B cell (primary cell): ENCODE data around the gene GPX3. TPM values are rescaled to one million over a fixed set of nuclear protein-coding genes. Genes with fewer than 3 reads are reported as not detected.

Source experiments
- ATAC-seq: fragments of 200-7000 bp; cut with Tn5 transposase; one replicate; pipeline ENCODE4 v1.10.0; 2021; ENCODE audit warnings: low read depth, mild to moderate bottlenecking, moderate number of reproducible peaks, moderate library complexity
- CTCF ChIA-PET: fragments of 350-600 bp; sonication (Branson Sonifier 250); formaldehyde crosslinking; loops from one replicate; lab custom pipeline; 2021; ENCODE audit warnings: antibody characterized with exemption, inconsistent platforms; lab: Charles Lee
- POLR2A ChIA-PET: fragments of 350-600 bp; sonication (Branson Sonifier 250); formaldehyde crosslinking; loops from one replicate; lab custom pipeline; 2021; ENCODE audit warnings: antibody characterized with exemption; lab: Charles Lee
- DNase-seq: peaks from one replicate; pipeline ENCODE4 v3.0.0; 2013
- H2AFZ ChIP-seq: 2 replicates; pipeline ENCODE4 v1.6.1; 2012; ENCODE audit warnings: mild to moderate bottlenecking, low read depth, low read length; ENCODE audit not compliant: insufficient read depth, poor library complexity, severe bottlenecking
- H3K27ac ChIP-seq, 2 donors: 1 replicate in 1 of 2; 2 replicates in 1 of 2; pipeline ENCODE4 v1.5.1; 2012 to 2013; ENCODE audit warnings: low read length in 2 of 2, mild to moderate bottlenecking in 2 of 2, moderate library complexity in 1 of 2
- H3K27me3 ChIP-seq, 4 experiments: fragments of 200-600 bp in 1 of 4; sonication (generic) in 1 of 4; replicated peaks in 1 of 4; 1 replicate in 2 of 4; 2 replicates in 2 of 4; pipeline versions ENCODE4 v1.6.1 to v1.7.0; 2013 to 2016; ENCODE audit warnings: low read length in 3 of 4, mild to moderate bottlenecking in 2 of 4, mixed read lengths in 1 of 4, moderate library complexity in 1 of 4; ENCODE audit not compliant: insufficient read depth in 4 of 4, control insufficient read depth in 3 of 4; ENCODE audit errors: control extremely low read depth in 1 of 4
- H3K36me3 ChIP-seq, 2 experiments: replicated peaks in 1 of 2; 1 replicate in 1 of 2; 2 replicates in 1 of 2; pipeline versions ENCODE4 v1.6.1 to v1.7.1; 2013; ENCODE audit warnings: low read length in 1 of 2; ENCODE audit not compliant: insufficient read depth in 2 of 2, control insufficient read depth in 1 of 2; ENCODE audit errors: control extremely low read depth in 1 of 2, extremely low read depth in 1 of 2
- H3K4me1 ChIP-seq, 2 donors: fragments of 200-600 bp in 1 of 2; sonication (generic) in 1 of 2; 1 replicate in 1 of 2; 2 replicates in 1 of 2; pipeline versions ENCODE4 v1.5.1 to v1.6.1; 2013 to 2017; ENCODE audit warnings: low read length in 2 of 2; ENCODE audit not compliant: control insufficient read depth in 2 of 2, insufficient read depth in 2 of 2
- H3K4me2 ChIP-seq: replicated peaks from 2 replicates; pipeline ENCODE3; 2012; ENCODE audit warnings: mild to moderate bottlenecking, low read depth, low read length; ENCODE audit not compliant: poor library complexity, severe bottlenecking
- H3K4me3 ChIP-seq, 5 experiments: fragments of 200-600 bp in 1 of 5; sonication (generic) in 1 of 5; 1 replicate in 3 of 5; 2 replicates in 2 of 5; pipeline versions ENCODE4 v1.5.1 to v1.7.0; 2011 to 2016; ENCODE audit warnings: low read length in 4 of 5, mild to moderate bottlenecking in 4 of 5, low read depth in 2 of 5, control low read depth in 1 of 5, moderate library complexity in 1 of 5; ENCODE audit not compliant: insufficient read depth in 1 of 5; ENCODE audit errors: control extremely low read depth in 1 of 5, extremely low read depth in 1 of 5
- H3K79me2 ChIP-seq: fragments of 200-600 bp; sonication (generic); one replicate; pipeline ENCODE4 v1.6.0; 2016; ENCODE audit warnings: low read length; ENCODE audit not compliant: control insufficient read depth, insufficient read depth
- H3K9ac ChIP-seq: fragments of 200-600 bp; sonication (generic); 2 replicates; pipeline ENCODE4 v1.6.1; 2017; ENCODE audit warnings: mild to moderate bottlenecking, low read length, moderate library complexity
- H3K9me3 ChIP-seq, 3 donors: one replicate each; pipeline versions ENCODE4 v1.6.1 to v1.7.1; 2013; ENCODE audit warnings: low read length in 2 of 3; ENCODE audit not compliant: control insufficient read depth in 2 of 3, insufficient read depth in 1 of 3; ENCODE audit errors: control extremely low read depth in 1 of 3
- H4K20me1 ChIP-seq: 2 replicates; pipeline ENCODE4 v1.6.0; 2012; ENCODE audit warnings: mild to moderate bottlenecking, low read length; ENCODE audit not compliant: insufficient read depth, control insufficient read depth, poor library complexity, severe bottlenecking
- H3K27ac Mint-ChIP-seq: one replicate; pipeline ENCODE4 v1.8.0; 2021; ENCODE audit warnings: mixed read lengths
- H3K27me3 Mint-ChIP-seq: one replicate; pipeline ENCODE4 v1.8.0; 2021; ENCODE audit warnings: mixed read lengths
- H3K4me1 Mint-ChIP-seq: one replicate; pipeline ENCODE4 v1.8.0; 2021; ENCODE audit warnings: mixed read lengths
- H3K4me3 Mint-ChIP-seq: one replicate; pipeline ENCODE4 v1.8.0; 2021; ENCODE audit warnings: mixed read lengths
- H3K9me3 Mint-ChIP-seq: one replicate; pipeline ENCODE4 v1.8.0; 2022; ENCODE audit warnings: mixed read lengths; ENCODE audit not compliant: insufficient read depth
- CTCF ChIP-seq: fragments of 200-600 bp; IDR thresholded peaks from one replicate; pipeline ENCODE4 v1.8.0; 2022; ENCODE audit warnings: antibody characterized with exemption, mild to moderate bottlenecking
- EZH2 ChIP-seq: IDR thresholded peaks from 2 replicates; pipeline ENCODE4 v1.6.1; 2012; ENCODE audit warnings: borderline replicate concordance, low read depth, mild to moderate bottlenecking, moderate library complexity, low read length; ENCODE audit not compliant: insufficient read depth, poor library complexity, severe bottlenecking
- WGBS: methylation state at CpG from one replicate; pipeline ENCODE4 v1.1.5; 2013; ENCODE audit warnings: missing lambda C conversion rate; ENCODE audit not compliant: insufficient coverage; 5-methylcytosine and 5-hydroxymethylcytosine counted together
- intact Hi-C: fragments of 100-400 bp; cut with micrococcal nuclease; formaldehyde crosslinking; loops from one replicate; pipeline ENCODE4 v1.10.0; 2022
- polyA plus RNA-seq: library from polyadenylated mRNA; depleted of rRNA; stranded (reverse); fragments of >200 nt; gene quantifications from 2 replicates; pipeline ENCODE4 v1.2.3, GENCODE V29; 2012
- total RNA-seq, 2 donors: library from RNA; stranded (reverse); fragments of 120-200 nt in 1 of 2; gene quantifications; 1 replicate in 1 of 2; 2 replicates in 1 of 2; pipeline versions ENCODE4 v1.2.3 to v1.2.4, GENCODE V29; 2013 to 2022

The GPX3 gene
- total and polyA plus RNA-seq, 2 donors (not counting 1 experiment from before 2014, with no cell fraction given): not detected

GRCh38 chr5:151034422-151035379, 14.3 kb downstream of the GPX3 start:
- CTCF ChIA-PET: interaction anchor here (0.9 to 3.0 kb wide), 3 partner anchors 13 to 80 kb away, joined by 3 to 12 read pairs (median 8); no protein-coding TSS in a partner anchor
- TF ChIP-seq CTCF (no peak), EZH2 (no peak)
- Histone ChIP-seq H3K4me1 (no peaks in the 10 kb centered on the region), H3K27ac (no peak overlapping the region), H3K79me2 (no peaks in the 10 kb centered on the region), H3K27me3 (no peaks in the 10 kb centered on the region), H4K20me1 (peaks cover 72% of the 10 kb centered on the region), H3K36me3 (peaks cover 3 to 98% of the 10 kb centered on the region in 2 experiments), H3K4me2 (no peak overlapping the region), H2AFZ (no peak overlapping the region), H3K4me3 (no peak overlapping the region), H3K9ac (no peak overlapping the region), H3K9me3 (no peaks in the 10 kb centered on the region)
- Mint-ChIP-seq H3K27ac (peak overlapping the region; percentile 37), H3K9me3 (no peaks in the 10 kb centered on the region), H3K27me3 (no peaks in the 10 kb centered on the region), H3K4me3 (no peak overlapping the region), H3K4me1 (no peaks in the 10 kb centered on the region)
- no peak for ATAC-seq
- intact Hi-C loops: no loop called here
- 97% methylated on average over 17 of the region's 19 CpGs for WGBS
- DNase-seq: no peak
- POLR2A ChIA-PET: no interaction called here

GRCh38 chr5:151036556-151036955, 16.2 kb downstream of the GPX3 start:
- ATAC-seq (no peak), DNase-seq (no peak)
- Histone ChIP-seq H3K36me3 (peaks cover 3 to 97% of the 10 kb centered on the region in 2 experiments), H2AFZ (no peak overlapping the region), H4K20me1 (peaks cover 79% of the 10 kb centered on the region), H3K9ac (no peak overlapping the region), H3K27ac (no peak overlapping the region), H3K27me3 (no peaks in the 10 kb centered on the region), H3K4me2 (no peak overlapping the region), H3K4me1 (no peaks in the 10 kb centered on the region), H3K9me3 (no peaks in the 10 kb centered on the region), H3K79me2 (no peaks in the 10 kb centered on the region), H3K4me3 (no peak overlapping the region)
- H3K4me1 Mint-ChIP-seq: no peaks in the 10 kb centered on the region
- no peak for TF ChIP-seq EZH2
- TF ChIP-seq CTCF: no peak
- ChIA-PET POLR2A (no interaction called here), CTCF (interaction anchor here (1.3 to 3.0 kb wide), 3 partner anchors 11 to 79 kb away, joined by 3 to 12 read pairs (median 8); no protein-coding TSS in a partner anchor)
- intact Hi-C loops: no loop called here
- WGBS: 100% methylated on average over 3 of the region's 6 CpGs
- H3K4me3 Mint-ChIP-seq: no peak overlapping the region
- no peaks in the 10 kb centered on the region for H3K9me3 Mint-ChIP-seq
- no peak overlapping the region for H3K27ac Mint-ChIP-seq
- H3K27me3 Mint-ChIP-seq: no peaks in the 10 kb centered on the region
